Astrocyte (in vitro differentiated cells and primary cell): Measurements from ENCODE around the gene SNCA. TPM values are rescaled to one million over a fixed set of nuclear protein-coding genes. Genes with fewer than 3 reads are reported as not detected.

Experiments used
- DNase-seq: peaks from one replicate; pipeline ENCODE4 v3.0.0-alpha.2; 2010; ENCODE audit warnings: low read depth
- FAIRE-seq: peaks from 2 replicates; lab custom pipeline; 2011; peaks lifted over from hg19 to GRCh38; lab: Jason Lieb, UNC
- H2AFZ ChIP-seq: 2 replicates; pipeline ENCODE4 v1.6.0; 2012; ENCODE audit warnings: low read depth, low read length, inconsistent platforms
- H3K27ac ChIP-seq: 2 replicates; pipeline ENCODE4 v1.5.1; 2011; ENCODE audit warnings: low read depth, low read length, inconsistent platforms
- H3K27me3 ChIP-seq: 2 replicates; pipeline ENCODE4 v1.6.0; 2011; ENCODE audit warnings: low read length, inconsistent platforms; ENCODE audit not compliant: insufficient read depth
- H3K36me3 ChIP-seq: 2 replicates; pipeline ENCODE4 v1.5.1; 2011; ENCODE audit warnings: low read length, inconsistent platforms; ENCODE audit not compliant: insufficient read depth
- H3K4me1 ChIP-seq: 2 replicates; pipeline ENCODE4 v1.5.1; 2011; ENCODE audit warnings: low read length, inconsistent platforms; ENCODE audit not compliant: insufficient read depth
- H3K4me2 ChIP-seq: 2 replicates; pipeline ENCODE4 v1.6.0; 2012; ENCODE audit warnings: low read length, inconsistent platforms
- H3K4me3 ChIP-seq: 2 replicates; pipeline ENCODE4 v1.5.1; 2011; ENCODE audit warnings: low read depth, mild to moderate bottlenecking, low read length, inconsistent platforms; ENCODE audit not compliant: insufficient read depth
- H3K79me2 ChIP-seq: 2 replicates; pipeline ENCODE4 v1.6.0; 2012; ENCODE audit warnings: mild to moderate bottlenecking, low read length, inconsistent platforms; ENCODE audit not compliant: insufficient read depth
- H3K9ac ChIP-seq: 2 replicates; pipeline ENCODE4 v1.6.0; 2012; ENCODE audit warnings: mild to moderate bottlenecking, low read length, inconsistent platforms
- H3K9me3 ChIP-seq: 2 replicates; pipeline ENCODE4 v1.5.1; 2012; ENCODE audit warnings: low read depth, mild to moderate bottlenecking, low read length, inconsistent platforms; ENCODE audit not compliant: insufficient read depth
- H4K20me1 ChIP-seq: 2 replicates; pipeline ENCODE4 v1.6.0; 2012; ENCODE audit warnings: low read length, inconsistent platforms; ENCODE audit not compliant: insufficient read depth
- H3K27ac Mint-ChIP-seq: one replicate; pipeline ENCODE4 v1.8.0; 2021; ENCODE audit warnings: mild to moderate bottlenecking, mixed read lengths; ENCODE audit not compliant: unreplicated experiment
- H3K27me3 Mint-ChIP-seq: one replicate; pipeline ENCODE4 v1.8.0; 2021; ENCODE audit warnings: low read depth, mixed read lengths; ENCODE audit not compliant: unreplicated experiment
- H3K36me3 Mint-ChIP-seq: one replicate; pipeline ENCODE4 v1.8.0; 2021; ENCODE audit warnings: low read depth, mixed read lengths; ENCODE audit not compliant: unreplicated experiment
- H3K4me1 Mint-ChIP-seq: one replicate; pipeline ENCODE4 v1.8.0; 2021; ENCODE audit warnings: low read depth, mixed read lengths; ENCODE audit not compliant: unreplicated experiment
- H3K4me3 Mint-ChIP-seq: one replicate; pipeline ENCODE4 v1.8.0; 2021; ENCODE audit warnings: mild to moderate bottlenecking, moderate library complexity, mixed read lengths; ENCODE audit not compliant: unreplicated experiment
- H3K9me3 Mint-ChIP-seq: one replicate; pipeline ENCODE4 v1.8.0; 2021; ENCODE audit warnings: mild to moderate bottlenecking, mixed read lengths; ENCODE audit not compliant: unreplicated experiment
- EZH2 ChIP-seq: IDR thresholded peaks from 2 replicates; pipeline ENCODE4 v1.6.1; 2012; ENCODE audit warnings: mild to moderate bottlenecking, low read length, inconsistent platforms; ENCODE audit not compliant: insufficient read depth
- total RNA-seq: library from RNA; stranded (reverse); gene quantifications from 2 replicates; pipeline ENCODE4 v1.2.1, GENCODE V29; 2021
- TF ChIP-seq, protein P1 (sequence below): IDR thresholded peaks from 2 replicates; pipeline ENCODE4 v1.5.1; 2011; ENCODE audit warnings: low read depth, mild to moderate bottlenecking, inconsistent platforms, low read length, moderate library complexity; ENCODE audit not compliant: insufficient read depth

SNCA gene
- total RNA-seq, 1 donor from 2014 or later, result 27.3 TPM

DNA sequence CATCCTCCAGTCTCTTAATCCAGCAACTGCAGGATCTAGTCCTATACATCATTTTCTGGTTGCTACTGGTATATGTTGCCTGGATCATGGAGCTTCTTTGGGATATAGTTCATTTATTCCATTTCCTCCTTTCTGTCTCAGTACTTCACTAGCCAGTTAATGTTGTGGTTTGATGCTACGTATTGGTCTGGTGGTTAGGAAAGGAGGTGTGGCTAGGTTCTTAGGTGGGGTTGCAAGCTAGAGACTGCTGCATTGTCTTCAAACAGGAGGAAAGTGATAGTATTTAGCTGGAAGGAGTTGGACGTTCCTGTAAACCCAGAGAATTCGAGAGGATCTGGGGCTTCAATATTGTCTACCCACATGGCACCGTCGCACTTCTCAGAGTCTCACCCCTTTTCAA, 129.5 kb downstream of the SNCA start:
- Histone ChIP-seq H3K79me2 (no peaks in the 10 kb centered on the region), H4K20me1 (no peaks in the 10 kb centered on the region), H3K27ac (no peak overlapping the region), H3K4me3 (no peak overlapping the region), H3K9me3 (no peaks in the 10 kb centered on the region), H3K4me2 (no peak overlapping the region), H3K27me3 (no peaks in the 10 kb centered on the region), H2AFZ (no peak overlapping the region), H3K4me1 (peaks cover 11% of the 10 kb centered on the region), H3K9ac (no peak overlapping the region), H3K36me3 (no peaks in the 10 kb centered on the region)
- Mint-ChIP-seq H3K27ac (no peak overlapping the region), H3K36me3 (no peaks in the 10 kb centered on the region), H3K4me3 (no peak overlapping the region), H3K9me3 (no peaks in the 10 kb centered on the region), H3K4me1 (peaks cover 22% of the 10 kb centered on the region), H3K27me3 (no peaks in the 10 kb centered on the region)
- DNase-seq (no peak), FAIRE-seq (no peak)
- TF ChIP-seq EZH2, result no peak
- TF ChIP-seq, protein P1, sequence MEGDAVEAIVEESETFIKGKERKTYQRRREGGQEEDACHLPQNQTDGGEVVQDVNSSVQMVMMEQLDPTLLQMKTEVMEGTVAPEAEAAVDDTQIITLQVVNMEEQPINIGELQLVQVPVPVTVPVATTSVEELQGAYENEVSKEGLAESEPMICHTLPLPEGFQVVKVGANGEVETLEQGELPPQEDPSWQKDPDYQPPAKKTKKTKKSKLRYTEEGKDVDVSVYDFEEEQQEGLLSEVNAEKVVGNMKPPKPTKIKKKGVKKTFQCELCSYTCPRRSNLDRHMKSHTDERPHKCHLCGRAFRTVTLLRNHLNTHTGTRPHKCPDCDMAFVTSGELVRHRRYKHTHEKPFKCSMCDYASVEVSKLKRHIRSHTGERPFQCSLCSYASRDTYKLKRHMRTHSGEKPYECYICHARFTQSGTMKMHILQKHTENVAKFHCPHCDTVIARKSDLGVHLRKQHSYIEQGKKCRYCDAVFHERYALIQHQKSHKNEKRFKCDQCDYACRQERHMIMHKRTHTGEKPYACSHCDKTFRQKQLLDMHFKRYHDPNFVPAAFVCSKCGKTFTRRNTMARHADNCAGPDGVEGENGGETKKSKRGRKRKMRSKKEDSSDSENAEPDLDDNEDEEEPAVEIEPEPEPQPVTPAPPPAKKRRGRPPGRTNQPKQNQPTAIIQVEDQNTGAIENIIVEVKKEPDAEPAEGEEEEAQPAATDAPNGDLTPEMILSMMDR, result no peak

GRCh38 chr4:89704651-89705395, 132.1 kb downstream of the SNCA start:
- H4K20me1 ChIP-seq, result no peaks in the 10 kb centered on the region
- H3K4me3 ChIP-seq, result no peak overlapping the region
- H2AFZ ChIP-seq, result no peak overlapping the region
- no peaks in the 10 kb centered on the region for H3K36me3 ChIP-seq
- Mint-ChIP-seq H3K4me3 (no peak overlapping the region), H3K4me1 (peaks cover 22% of the 10 kb centered on the region), H3K9me3 (no peaks in the 10 kb centered on the region), H3K27ac (no peak overlapping the region), H3K27me3 (no peaks in the 10 kb centered on the region), H3K36me3 (peaks cover 3% of the 10 kb centered on the region)
- no peaks in the 10 kb centered on the region for H3K27me3 ChIP-seq
- H3K4me2 ChIP-seq, result no peak overlapping the region
- peaks cover 11% of the 10 kb centered on the region for H3K4me1 ChIP-seq
- DNase-seq, result no peak
- TF ChIP-seq, protein P1, result no peak
- no peak for TF ChIP-seq EZH2
- H3K9ac ChIP-seq, result no peak overlapping the region
- no peak for FAIRE-seq
- H3K27ac ChIP-seq, result no peak overlapping the region
- no peaks in the 10 kb centered on the region for H3K9me3 ChIP-seq
- no peaks in the 10 kb centered on the region for H3K79me2 ChIP-seq

GRCh38 chr4:89703829-89704590, 133.0 kb downstream of the SNCA start:
- Histone ChIP-seq H3K4me1 (peaks cover 7% of the 10 kb centered on the region), H4K20me1 (no peaks in the 10 kb centered on the region), H3K4me3 (no peak overlapping the region), H3K79me2 (no peaks in the 10 kb centered on the region), H3K27me3 (no peaks in the 10 kb centered on the region), H3K36me3 (no peaks in the 10 kb centered on the region), H2AFZ (no peak overlapping the region), H3K9me3 (no peaks in the 10 kb centered on the region), H3K27ac (no peak overlapping the region), H3K9ac (no peak overlapping the region), H3K4me2 (no peak overlapping the region)
- FAIRE-seq (no peak), DNase-seq (no peak)
- Mint-ChIP-seq H3K27ac (no peak overlapping the region), H3K4me1 (peaks cover 15% of the 10 kb centered on the region), H3K4me3 (no peak overlapping the region), H3K9me3 (no peaks in the 10 kb centered on the region), H3K36me3 (peaks cover 3% of the 10 kb centered on the region), H3K27me3 (no peaks in the 10 kb centered on the region)
- TF ChIP-seq, protein P1, result no peak
- TF ChIP-seq EZH2, result no peak
